Trophoblast cell (in vitro differentiated cells and primary cell): ENCODE results near the gene ZNRF2.
"Not testable (repeated sequence)": the region's sequence is repeated elsewhere in the genome, so short reads cannot be mapped to it uniquely, and the experiment has no call there.

ENCODE experiments used
- DNase-seq, 2 donors: peaks; one replicate each; pipeline ENCODE4 v3.0.0-alpha.2; 2016
- H2AFZ ChIP-seq: 2 replicates; pipeline ENCODE4 v1.6.1; 2013; ENCODE audit warnings: low read length, moderate library complexity, mild to moderate bottlenecking; ENCODE audit not compliant: insufficient read depth, poor library complexity
- H2AK5ac ChIP-seq: 2 replicates; pipeline ENCODE4 v1.6.1; 2013; ENCODE audit warnings: mild to moderate bottlenecking, low read length
- H2BK120ac ChIP-seq: 2 replicates; pipeline ENCODE4 v1.6.1; 2013; ENCODE audit warnings: low read length, mild to moderate bottlenecking, moderate library complexity; ENCODE audit not compliant: insufficient read depth, poor library complexity
- H2BK12ac ChIP-seq: 2 replicates; pipeline ENCODE4 v1.6.1; 2013; ENCODE audit warnings: mild to moderate bottlenecking, low read length, moderate library complexity
- H2BK5ac ChIP-seq: 2 replicates; pipeline ENCODE4 v1.6.1; 2013; ENCODE audit warnings: low read length, low read depth, moderate library complexity, mild to moderate bottlenecking; ENCODE audit not compliant: poor library complexity
- H3K14ac ChIP-seq: 2 replicates; pipeline ENCODE4 v1.6.1; 2013; ENCODE audit warnings: mild to moderate bottlenecking, low read length
- H3K18ac ChIP-seq: 2 replicates; pipeline ENCODE4 v1.6.1; 2013; ENCODE audit warnings: mild to moderate bottlenecking, low read length
- H3K23ac ChIP-seq: 2 replicates; pipeline ENCODE4 v1.6.1; 2013; ENCODE audit warnings: low read length
- H3K27ac ChIP-seq: 2 replicates; pipeline ENCODE4 v1.5.1; 2013; ENCODE audit warnings: low read depth, mild to moderate bottlenecking, inconsistent platforms, low read length, moderate library complexity
- H3K27me3 ChIP-seq: 2 replicates; pipeline ENCODE4 v1.6.1; 2013; ENCODE audit warnings: inconsistent platforms, mild to moderate bottlenecking, low read length, moderate library complexity; ENCODE audit not compliant: insufficient read depth
- H3K36me3 ChIP-seq, 2 experiments: 1 replicate in 1 of 2; 2 replicates in 1 of 2; pipeline ENCODE4 v1.6.1; 2013; ENCODE audit warnings: low read length in 2 of 2, mild to moderate bottlenecking in 2 of 2, moderate library complexity in 1 of 2; ENCODE audit not compliant: insufficient read depth in 2 of 2, control insufficient read depth in 1 of 2
- H3K4ac ChIP-seq: 2 replicates; pipeline ENCODE4 v1.6.1; 2013; ENCODE audit warnings: low read depth, mild to moderate bottlenecking, low read length, moderate library complexity
- H3K4me1 ChIP-seq, 2 experiments: 1 replicate in 1 of 2; 2 replicates in 1 of 2; pipeline ENCODE4 v1.6.1; 2013; ENCODE audit warnings: low read length in 2 of 2, mild to moderate bottlenecking in 2 of 2, moderate library complexity in 1 of 2; ENCODE audit not compliant: insufficient read depth in 2 of 2, control insufficient read depth in 1 of 2
- H3K4me2 ChIP-seq: 2 replicates; pipeline ENCODE4 v1.6.1; 2013; ENCODE audit warnings: inconsistent platforms, mild to moderate bottlenecking, low read length, moderate library complexity
- H3K4me3 ChIP-seq: 2 replicates; pipeline ENCODE4 v1.5.1; 2013; ENCODE audit warnings: mild to moderate bottlenecking, low read depth, low read length, inconsistent platforms
- H3K79me1 ChIP-seq: one replicate; pipeline ENCODE4 v1.6.1; 2013; ENCODE audit warnings: low read length
- H3K79me2 ChIP-seq: 2 replicates; pipeline ENCODE4 v1.6.1; 2013; ENCODE audit warnings: low read length, mild to moderate bottlenecking; ENCODE audit not compliant: control insufficient read depth, insufficient read depth, poor library complexity
- H3K9ac ChIP-seq: 2 replicates; pipeline ENCODE4 v1.6.1; 2013; ENCODE audit warnings: mild to moderate bottlenecking, low read length
- H3K9me3 ChIP-seq: 2 replicates; pipeline ENCODE4 v1.6.1; 2013; ENCODE audit warnings: low read depth, mild to moderate bottlenecking, control low read depth, inconsistent platforms, low read length; ENCODE audit not compliant: insufficient read depth
- H4K12ac ChIP-seq: 2 replicates; pipeline ENCODE4 v1.6.1; 2013; ENCODE audit warnings: low read depth, mild to moderate bottlenecking, low read length, moderate library complexity
- H4K8ac ChIP-seq: 2 replicates; pipeline ENCODE4 v1.6.1; 2013; ENCODE audit warnings: low read depth, mild to moderate bottlenecking, low read length, moderate library complexity
- H4K91ac ChIP-seq: one replicate; pipeline ENCODE4 v1.6.1; 2013; ENCODE audit warnings: low read depth, mild to moderate bottlenecking, low read length, moderate library complexity
- WGBS: extraction: QIAGEN DNeasy Blood & Tissue Kit; methylation state at CpG from one replicate; pipeline ENCODE4 v1.1.7; 2013; ENCODE audit warnings: missing lambda C conversion rate; ENCODE audit not compliant: insufficient read length, insufficient coverage; ENCODE audit errors: extremely low coverage; 5-methylcytosine and 5-hydroxymethylcytosine counted together

The ZNRF2 gene

DNA sequence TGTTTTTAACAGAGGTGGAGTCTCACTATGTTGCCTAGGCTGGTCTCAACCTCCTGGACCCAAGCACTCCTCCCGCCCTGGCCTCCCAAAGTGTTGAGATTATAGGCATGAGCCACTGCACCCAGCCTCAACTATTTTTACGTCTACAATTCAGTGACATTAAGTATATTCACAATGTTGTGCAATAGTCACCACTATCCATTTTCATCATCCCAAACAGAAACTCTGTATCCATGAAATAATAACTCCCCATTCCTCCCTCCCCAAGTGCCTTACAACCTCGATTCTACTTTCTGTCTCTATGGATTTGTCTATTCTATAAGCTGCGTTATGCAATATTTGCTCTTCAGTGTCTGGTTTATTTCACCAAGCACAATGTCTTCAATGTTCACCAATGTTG, 20.3 kb upstream of the ZNRF2 start:
- Histone ChIP-seq H2BK12ac (no peak overlapping the region), H3K79me1 (no peaks in the 10 kb centered on the region), H2AFZ (no peak overlapping the region), H3K9ac (no peak overlapping the region), H3K14ac (no peak overlapping the region), H3K4ac (no peak overlapping the region), H3K4me1 (no peaks in the 10 kb centered on the region), H3K23ac (no peak overlapping the region), H4K8ac (no peak overlapping the region), H3K18ac (no peak overlapping the region), H3K4me3 (no peak overlapping the region), H3K4me2 (no peak overlapping the region), H3K79me2 (no peaks in the 10 kb centered on the region), H2AK5ac (no peak overlapping the region), H2BK120ac (no peak overlapping the region), H4K91ac (no peak overlapping the region), H2BK5ac (no peak overlapping the region), H3K36me3 (no peaks in the 10 kb centered on the region), H3K27ac (no peak overlapping the region), H3K9me3 (no peaks in the 10 kb centered on the region), H3K27me3 (no peaks in the 10 kb centered on the region), H4K12ac (no peak overlapping the region)
- no CpG with 5 or more reads among the region's 4 CpGs for whole genome bisulfite sequencing
- no peak for DNase-seq

DNA sequence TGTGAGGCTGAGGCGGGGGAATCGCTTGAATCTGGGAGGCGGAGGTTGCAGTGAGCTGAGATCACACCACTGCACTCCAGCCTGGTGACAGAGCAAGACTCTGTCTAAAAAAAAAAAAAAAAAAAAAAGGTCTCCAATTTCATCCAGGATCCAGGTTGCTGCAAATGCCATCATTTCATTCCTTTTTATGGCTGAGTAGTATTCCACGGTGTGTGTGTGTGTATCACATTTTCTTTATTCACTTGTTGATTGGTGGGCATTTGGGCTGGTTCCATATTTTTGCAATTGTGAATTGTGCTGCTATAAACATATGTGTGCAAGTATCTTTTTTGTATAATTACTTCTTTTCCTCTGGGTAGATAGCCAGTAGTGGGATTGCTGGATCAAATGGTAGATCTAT, 19.2 kb upstream of the ZNRF2 start:
- H4K12ac ChIP-seq, DNase-seq, H4K8ac ChIP-seq, H3K27ac ChIP-seq, H3K27me3 ChIP-seq, H3K4me3 ChIP-seq, H3K36me3 ChIP-seq, H3K4me2 ChIP-seq, H3K4me1 ChIP-seq, H3K18ac ChIP-seq, H2BK5ac ChIP-seq, H2BK12ac ChIP-seq, H3K9me3 ChIP-seq, H3K9ac ChIP-seq, H3K79me2 ChIP-seq, H3K14ac ChIP-seq, H2AK5ac ChIP-seq, H2BK120ac ChIP-seq, H3K23ac ChIP-seq, H3K79me1 ChIP-seq, H4K91ac ChIP-seq, H3K4ac ChIP-seq, H2AFZ ChIP-seq: not testable (repeated sequence)
- WGBS, result no CpG with 5 or more reads among the region's 4 CpGs

DNA sequence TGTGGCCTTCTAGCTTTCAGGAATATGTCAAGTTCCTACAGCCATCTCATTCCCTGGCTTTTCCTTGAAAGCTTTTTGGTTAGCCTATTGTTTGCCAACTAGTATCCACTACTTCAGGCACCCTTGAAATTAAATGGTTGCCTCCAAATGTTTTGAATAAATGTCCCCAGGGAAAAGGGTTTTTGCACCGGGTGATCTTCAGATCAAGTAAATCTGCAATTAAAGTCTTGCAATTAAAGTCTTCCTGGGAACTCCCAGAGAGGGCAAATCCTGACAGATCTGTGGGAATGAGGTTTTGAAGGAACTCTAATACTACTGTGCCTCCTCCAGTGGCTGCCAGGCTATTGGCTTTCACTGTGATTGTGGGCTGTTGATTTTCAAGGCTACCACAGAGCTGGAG, 17.7 kb upstream of the ZNRF2 start:
- Histone ChIP-seq H3K4me3 (no peak overlapping the region), H4K12ac (no peak overlapping the region), H3K9me3 (no peaks in the 10 kb centered on the region), H3K79me2 (no peaks in the 10 kb centered on the region), H3K36me3 (no peaks in the 10 kb centered on the region), H3K18ac (no peak overlapping the region), H3K27ac (no peak overlapping the region), H2BK5ac (no peak overlapping the region), H2AFZ (no peak overlapping the region), H3K79me1 (no peaks in the 10 kb centered on the region), H3K9ac (no peak overlapping the region), H3K4me2 (no peak overlapping the region), H3K27me3 (no peaks in the 10 kb centered on the region), H3K4ac (no peak overlapping the region), H3K23ac (no peak overlapping the region), H4K8ac (no peak overlapping the region), H2AK5ac (no peak overlapping the region), H2BK12ac (no peak overlapping the region), H2BK120ac (no peak overlapping the region), H3K14ac (no peak overlapping the region), H3K4me1 (no peaks in the 10 kb centered on the region), H4K91ac (no peak overlapping the region)
- DNase-seq, result no peak
- WGBS, result no CpG with 5 or more reads among the region's 1 CpG

DNA sequence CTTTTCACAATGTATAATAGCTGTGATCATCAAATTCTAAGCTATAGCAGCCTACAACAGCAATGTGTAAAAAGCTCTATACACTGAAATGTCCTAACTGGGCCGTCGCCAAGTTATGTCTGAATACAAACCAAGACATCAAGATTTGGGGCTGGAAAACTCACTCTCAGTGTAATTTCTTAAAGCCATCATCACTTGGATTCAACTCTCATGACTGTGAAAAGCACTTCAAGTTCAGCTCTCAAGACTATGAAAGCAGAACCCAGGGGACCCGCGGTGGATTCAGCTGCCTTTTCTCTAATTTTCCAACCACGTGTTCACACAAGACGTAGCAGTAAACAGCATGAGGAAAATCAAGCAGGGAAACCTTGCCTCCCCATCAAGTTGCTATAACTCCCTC, 15.8 kb upstream of the ZNRF2 start:
- no peak overlapping the region for H2AK5ac ChIP-seq
- no peak overlapping the region for H4K8ac ChIP-seq
- H3K27ac ChIP-seq, result no peak overlapping the region
- H3K79me1 ChIP-seq, result no peaks in the 10 kb centered on the region
- no peaks in the 10 kb centered on the region for H3K9me3 ChIP-seq
- no peak overlapping the region for H3K4me2 ChIP-seq
- H2BK12ac ChIP-seq, result no peak overlapping the region
- H2BK120ac ChIP-seq, result no peak overlapping the region
- H3K9ac ChIP-seq, result no peak overlapping the region
- H4K91ac ChIP-seq, result no peak overlapping the region
- no peak overlapping the region for H3K23ac ChIP-seq
- H2AFZ ChIP-seq, result no peak overlapping the region
- no peak overlapping the region for H3K18ac ChIP-seq
- H3K27me3 ChIP-seq, result no peaks in the 10 kb centered on the region
- no peaks in the 10 kb centered on the region for H3K4me1 ChIP-seq
- H4K12ac ChIP-seq, result no peak overlapping the region
- no peak overlapping the region for H3K4ac ChIP-seq
- H3K79me2 ChIP-seq, result no peaks in the 10 kb centered on the region
- H3K14ac ChIP-seq, result no peak overlapping the region
- no peak overlapping the region for H2BK5ac ChIP-seq
- no CpG with 5 or more reads among the region's 6 CpGs for WGBS
- no peak overlapping the region for H3K4me3 ChIP-seq
- DNase-seq, result no peak
- H3K36me3 ChIP-seq, result no peaks in the 10 kb centered on the region
